ENCODE results near the gene MAPK11.

DNA sequence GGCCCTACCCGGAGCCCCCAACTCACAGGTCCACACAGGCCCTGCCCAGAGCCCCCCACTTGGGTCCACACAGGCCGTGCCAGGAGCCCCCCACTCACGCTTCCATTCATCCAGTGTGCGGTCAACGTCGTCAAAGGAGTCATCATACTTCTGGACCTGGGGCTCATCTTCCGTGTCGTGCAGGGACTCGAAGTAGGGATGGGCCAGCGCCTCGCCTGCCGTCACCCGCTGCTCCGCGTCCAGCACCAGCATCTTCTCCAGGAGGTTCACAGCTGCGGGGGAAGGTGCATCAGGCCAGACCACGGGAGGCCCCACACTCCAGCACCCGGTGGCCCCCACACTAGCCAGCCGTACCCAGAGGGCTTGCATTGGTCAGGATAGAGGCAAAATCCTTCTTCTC, 15.1 kb downstream of the MAPK11 start:
- TF ChIP-seq, protein P1, sequence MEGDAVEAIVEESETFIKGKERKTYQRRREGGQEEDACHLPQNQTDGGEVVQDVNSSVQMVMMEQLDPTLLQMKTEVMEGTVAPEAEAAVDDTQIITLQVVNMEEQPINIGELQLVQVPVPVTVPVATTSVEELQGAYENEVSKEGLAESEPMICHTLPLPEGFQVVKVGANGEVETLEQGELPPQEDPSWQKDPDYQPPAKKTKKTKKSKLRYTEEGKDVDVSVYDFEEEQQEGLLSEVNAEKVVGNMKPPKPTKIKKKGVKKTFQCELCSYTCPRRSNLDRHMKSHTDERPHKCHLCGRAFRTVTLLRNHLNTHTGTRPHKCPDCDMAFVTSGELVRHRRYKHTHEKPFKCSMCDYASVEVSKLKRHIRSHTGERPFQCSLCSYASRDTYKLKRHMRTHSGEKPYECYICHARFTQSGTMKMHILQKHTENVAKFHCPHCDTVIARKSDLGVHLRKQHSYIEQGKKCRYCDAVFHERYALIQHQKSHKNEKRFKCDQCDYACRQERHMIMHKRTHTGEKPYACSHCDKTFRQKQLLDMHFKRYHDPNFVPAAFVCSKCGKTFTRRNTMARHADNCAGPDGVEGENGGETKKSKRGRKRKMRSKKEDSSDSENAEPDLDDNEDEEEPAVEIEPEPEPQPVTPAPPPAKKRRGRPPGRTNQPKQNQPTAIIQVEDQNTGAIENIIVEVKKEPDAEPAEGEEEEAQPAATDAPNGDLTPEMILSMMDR (IDR thresholded peaks at IDR 0.05) = no peak
- no peak for TF ChIP-seq EZH2 (IDR thresholded peaks at IDR 0.05; ENCODE audit: borderline replicate concordance, insufficient read depth, low read depth, low read length, poor library complexity, severe bottlenecking)

Data from B cell (primary cell).